ENCODE measurements around the gene CNTN6.

The CNTN6 gene

DNA sequence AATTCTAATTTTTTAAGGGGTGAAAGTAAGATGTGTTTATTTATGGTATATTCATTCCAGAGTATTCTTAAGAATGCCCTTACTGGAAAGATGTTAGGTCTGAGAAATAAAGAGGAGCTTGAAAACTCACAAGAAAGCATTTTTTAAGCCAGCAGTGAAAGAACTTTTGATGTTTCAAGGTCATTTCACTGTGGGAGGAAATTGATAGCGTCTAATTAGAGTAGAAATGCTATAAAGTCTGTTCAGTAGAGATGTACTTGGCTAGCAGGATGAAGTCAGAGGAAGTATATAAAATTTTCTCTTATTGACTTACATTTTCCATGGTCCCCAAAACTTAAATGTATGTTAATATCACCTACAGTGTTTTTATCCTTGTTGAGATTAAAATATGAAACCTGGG lies 354.6 kb downstream of the CNTN6 start:
- no peak overlapping the region for H3K4me3 ChIP-seq (ENCODE audit: low read depth, low read length)
- DNase-seq (ENCODE audit: low read depth): no peak
- TF ChIP-seq, protein P1, sequence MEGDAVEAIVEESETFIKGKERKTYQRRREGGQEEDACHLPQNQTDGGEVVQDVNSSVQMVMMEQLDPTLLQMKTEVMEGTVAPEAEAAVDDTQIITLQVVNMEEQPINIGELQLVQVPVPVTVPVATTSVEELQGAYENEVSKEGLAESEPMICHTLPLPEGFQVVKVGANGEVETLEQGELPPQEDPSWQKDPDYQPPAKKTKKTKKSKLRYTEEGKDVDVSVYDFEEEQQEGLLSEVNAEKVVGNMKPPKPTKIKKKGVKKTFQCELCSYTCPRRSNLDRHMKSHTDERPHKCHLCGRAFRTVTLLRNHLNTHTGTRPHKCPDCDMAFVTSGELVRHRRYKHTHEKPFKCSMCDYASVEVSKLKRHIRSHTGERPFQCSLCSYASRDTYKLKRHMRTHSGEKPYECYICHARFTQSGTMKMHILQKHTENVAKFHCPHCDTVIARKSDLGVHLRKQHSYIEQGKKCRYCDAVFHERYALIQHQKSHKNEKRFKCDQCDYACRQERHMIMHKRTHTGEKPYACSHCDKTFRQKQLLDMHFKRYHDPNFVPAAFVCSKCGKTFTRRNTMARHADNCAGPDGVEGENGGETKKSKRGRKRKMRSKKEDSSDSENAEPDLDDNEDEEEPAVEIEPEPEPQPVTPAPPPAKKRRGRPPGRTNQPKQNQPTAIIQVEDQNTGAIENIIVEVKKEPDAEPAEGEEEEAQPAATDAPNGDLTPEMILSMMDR (IDR thresholded peaks at IDR 0.05; ENCODE audit: low read depth, low read length, missing control alignments): no peak

DNA sequence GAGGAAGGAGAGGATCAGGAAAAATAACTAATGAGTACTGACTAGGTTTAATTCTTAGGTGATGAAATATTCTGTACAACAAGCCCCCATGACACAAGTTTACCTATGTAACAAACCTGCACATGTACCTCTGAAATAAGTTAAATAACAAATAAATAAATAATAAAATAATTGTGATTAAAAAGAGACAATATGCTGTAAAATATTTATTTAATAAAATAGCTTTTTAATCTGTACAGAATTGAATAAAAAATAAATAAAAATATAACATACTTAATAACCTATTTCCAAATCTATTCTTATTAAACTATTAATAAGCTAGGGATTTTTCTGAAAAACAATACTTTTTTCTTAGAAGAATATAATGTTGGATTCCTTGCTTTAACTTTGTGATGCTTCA lies 355.6 kb downstream of the CNTN6 start:
- no peak for DNase-seq (ENCODE audit: low read depth)
- H3K4me3 ChIP-seq (ENCODE audit: low read depth, low read length): no peak overlapping the region
- TF ChIP-seq, protein P1 (IDR thresholded peaks at IDR 0.05; ENCODE audit: low read depth, low read length, missing control alignments): no peak
